ENCODE measurements around the gene MID1.
"Not testable (repeated sequence)": the region's sequence is repeated elsewhere in the genome, so short reads cannot be mapped to it uniquely, and the experiment has no call there.

MID1 gene

DNA sequence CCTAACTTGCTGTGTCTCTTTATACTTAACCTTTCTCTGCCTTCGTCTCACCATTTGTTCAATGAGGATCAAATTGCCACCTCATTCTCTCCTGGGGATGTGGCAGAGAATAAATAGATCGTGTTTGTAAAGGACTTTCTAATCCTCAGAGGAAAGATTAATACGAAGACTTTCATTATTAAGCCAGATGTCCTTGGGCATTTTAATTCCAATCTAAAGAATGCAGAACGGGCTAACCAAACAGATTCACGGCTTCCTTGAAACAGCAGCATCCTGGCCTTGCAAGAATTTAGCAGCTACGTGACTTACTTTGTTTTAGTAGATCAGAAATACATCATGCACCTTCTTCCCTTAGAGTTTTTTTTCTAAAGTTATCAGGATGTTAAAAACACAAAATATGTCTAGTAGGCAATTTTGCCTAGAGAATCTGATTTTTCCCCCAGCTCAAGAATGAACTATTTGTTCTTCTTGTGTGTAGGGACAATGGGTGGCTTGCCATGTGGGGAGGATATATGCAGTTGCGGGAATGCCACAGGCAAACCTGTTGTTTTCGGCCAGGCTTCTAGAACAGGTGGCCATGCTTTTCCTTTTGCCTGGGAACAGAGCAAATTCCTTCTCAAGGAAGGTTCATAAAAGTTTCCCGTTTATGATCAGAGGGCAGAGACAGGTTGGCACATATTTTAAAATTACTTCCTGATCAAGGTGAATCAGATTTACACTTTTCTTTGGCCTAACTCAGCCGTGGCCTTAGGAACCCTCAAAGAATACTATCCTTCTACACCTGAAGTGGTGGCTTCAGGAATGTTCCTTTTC is 3.0 kb downstream of the MID1 start:
- no peak for DNase-seq (ENCODE audit: low spot score)

DNA sequence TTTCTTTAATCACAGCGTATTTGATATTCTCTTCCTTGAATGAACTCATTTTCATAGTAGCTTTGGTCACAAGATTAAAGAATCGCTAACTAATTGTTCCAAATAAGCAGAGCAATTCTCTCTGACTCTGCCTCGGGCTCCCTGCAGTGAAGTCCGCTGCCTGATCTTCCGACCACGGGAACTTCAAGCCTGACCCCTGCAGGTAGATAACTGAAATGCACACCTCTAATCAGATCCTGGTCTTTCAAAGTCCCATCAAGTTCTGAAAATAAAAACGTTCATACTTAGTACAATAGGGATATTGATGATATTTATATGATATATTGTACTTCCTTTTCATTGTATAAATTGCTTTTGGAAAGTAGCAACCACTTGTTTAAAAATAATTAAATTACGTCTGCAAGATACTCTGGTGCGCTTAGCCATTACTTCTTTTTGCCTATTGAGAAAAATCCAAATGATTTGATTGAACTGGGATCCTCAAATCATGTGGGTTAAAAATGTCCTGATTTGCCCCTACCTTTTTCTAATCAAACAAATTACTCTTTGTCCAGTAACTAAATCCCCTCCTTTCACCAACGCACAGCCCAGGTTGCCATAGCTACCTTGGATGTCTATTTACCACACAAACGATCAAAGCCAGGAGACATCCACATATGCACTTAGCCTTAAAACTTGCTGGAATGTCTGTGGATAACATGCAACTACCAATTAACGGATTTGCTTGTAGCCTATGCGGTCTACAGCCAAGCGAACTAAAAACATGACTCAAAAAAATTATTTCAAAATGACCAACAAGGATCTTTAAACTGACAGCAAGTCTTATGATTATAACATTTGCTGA is 4.2 kb downstream of the MID1 start:
- DNase-seq (ENCODE audit: low spot score) = peak; percentile 25

DNA sequence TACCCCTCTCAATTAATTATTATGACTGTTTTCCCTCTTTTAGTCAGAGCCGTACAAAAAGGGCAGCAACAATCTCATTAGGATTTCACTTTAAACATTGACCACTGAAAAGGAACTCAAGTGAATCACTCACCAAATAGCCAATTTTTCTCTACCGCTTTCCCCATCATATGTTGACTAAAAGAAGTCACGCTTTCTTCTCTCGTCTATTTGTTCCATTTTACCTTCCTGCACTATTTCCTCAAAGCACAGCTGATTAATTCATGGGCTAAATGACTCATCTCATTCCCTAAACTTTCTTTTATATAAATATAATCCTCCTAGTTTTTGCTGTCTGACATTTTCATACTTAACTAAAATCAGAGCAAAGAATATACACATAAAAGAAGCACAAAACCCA is 8.2 kb downstream of the MID1 start:
- DNase-seq (ENCODE audit: low spot score) = no peak

DNA sequence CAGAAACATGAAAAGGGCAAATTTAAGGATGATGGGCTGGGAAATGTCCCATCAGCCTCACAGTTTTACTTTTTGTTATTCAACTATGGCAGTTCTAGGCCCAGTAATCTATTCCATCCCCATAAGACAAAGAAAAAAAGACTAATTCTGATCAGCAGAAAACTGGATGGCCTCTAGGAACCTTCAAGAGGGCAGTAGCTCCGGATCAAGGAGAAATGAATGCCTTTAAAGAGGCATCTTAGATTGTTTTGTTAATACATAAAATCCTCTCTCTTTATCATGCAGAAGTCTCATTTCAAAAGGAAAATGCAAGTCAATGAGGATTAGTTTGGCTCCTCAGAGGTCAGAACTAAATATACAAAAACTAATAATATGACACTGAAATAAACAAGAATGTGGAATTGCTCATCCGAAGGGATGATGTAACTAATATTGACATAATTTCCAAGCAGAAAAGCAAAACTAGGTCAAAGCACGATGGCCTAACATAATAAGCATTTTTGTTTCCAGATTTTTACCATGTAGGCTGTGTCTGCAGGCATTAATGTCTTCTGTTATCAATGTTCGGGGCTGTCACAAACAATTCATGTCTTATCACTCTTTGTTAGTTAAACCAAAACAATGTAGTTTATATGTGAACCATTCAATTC is 8.8 kb downstream of the MID1 start:
- DNase-seq (ENCODE audit: low spot score) = no peak

DNA sequence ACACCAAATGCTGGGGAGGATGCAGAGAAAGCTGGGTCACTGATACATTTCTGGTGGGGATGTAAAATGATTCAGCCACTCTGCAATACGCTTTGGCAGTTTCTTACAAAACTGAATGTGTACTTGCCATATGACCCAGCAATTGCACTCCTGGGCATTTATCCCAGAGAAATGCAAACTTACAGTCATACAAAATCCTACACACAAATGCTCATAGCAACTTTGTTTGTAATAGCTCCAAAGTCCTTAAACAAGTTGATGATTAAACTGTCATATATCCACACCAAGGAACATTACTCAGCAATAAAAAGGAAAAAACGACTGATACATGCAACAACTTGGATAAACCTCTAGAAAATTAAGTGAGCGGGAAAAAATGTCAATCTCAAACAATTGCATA is 12.3 kb downstream of the MID1 start:
- DNase-seq (ENCODE audit: low spot score) = no peak

DNA sequence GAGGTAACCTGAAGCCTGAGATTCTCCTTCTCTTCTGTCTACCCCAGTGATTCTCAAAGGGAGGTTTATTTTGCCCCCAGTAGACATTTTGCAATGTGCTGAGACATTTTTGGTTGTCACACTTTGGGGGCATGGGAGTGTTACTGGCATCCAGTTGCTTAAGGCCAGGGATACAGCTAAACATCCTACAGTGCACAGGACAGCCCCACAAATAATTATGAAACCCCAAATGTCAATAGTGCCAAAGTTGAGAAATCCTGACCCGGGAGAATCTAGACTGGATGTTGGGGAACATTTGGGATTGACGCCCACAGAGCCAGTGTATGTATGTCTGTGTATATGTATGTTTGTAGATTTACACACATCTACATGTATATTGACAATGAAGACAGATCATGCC is 13.2 kb downstream of the MID1 start:
- no peak for DNase-seq (ENCODE audit: low spot score)

DNA sequence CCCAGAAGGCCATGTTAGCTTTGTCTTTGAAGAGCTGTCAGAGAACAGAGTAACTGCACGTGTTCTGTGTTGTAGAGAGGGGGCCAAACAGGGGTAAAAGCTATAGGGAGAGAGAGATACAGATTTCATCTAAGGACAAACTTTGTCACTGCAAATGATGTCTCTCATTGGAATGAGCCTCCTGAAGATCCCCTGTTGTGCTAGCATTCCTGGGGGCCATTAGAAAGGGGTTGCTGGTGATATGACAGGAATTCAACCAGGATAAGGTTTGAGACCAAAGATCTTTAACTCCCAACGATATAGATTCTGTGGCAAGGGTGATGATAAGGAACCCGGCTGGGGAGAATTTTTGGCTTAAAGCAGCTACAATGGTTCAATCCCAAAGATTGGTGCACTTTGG is 16.8 kb downstream of the MID1 start:
- DNase-seq (ENCODE audit: low spot score) = no peak

DNA sequence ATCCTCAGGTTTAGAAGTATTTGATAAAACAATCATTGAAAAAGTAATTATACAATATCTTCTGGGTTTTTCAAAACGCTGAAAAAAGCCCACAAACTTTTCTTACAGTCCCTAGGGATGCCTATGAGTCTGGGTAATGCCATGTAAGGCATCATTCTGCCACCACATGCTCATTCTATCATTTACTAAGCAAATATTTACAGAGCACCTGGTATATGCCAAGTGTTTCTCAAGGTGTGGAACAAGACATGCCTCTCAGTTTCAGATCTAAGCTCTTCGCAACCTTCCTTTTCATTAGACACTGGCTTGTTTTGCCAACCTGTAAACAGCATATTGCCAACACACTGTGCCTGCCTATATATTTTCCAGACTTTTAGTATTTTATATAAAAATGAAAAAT is 17.7 kb downstream of the MID1 start:
- no peak for DNase-seq (ENCODE audit: low spot score)

DNA sequence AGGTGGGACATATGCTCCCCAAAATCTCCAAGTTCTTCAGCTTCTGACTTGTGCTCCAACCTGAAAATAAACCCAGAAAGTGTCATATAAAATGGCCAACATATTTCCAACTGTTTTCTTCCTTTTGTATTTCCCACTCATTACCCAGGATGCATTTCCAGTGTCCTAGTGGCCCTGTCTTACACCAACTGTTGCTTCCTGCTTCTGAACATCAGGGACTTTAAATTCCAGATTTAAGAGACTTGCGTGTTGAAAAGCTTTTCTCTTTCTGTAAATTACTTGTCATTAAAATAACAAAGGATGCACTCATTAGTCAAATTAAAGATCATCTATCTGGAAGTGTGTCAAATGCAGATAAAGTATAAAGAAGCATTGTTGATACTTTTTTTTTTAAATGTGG is 19.9 kb downstream of the MID1 start:
- no peak for DNase-seq (ENCODE audit: low spot score)

DNA sequence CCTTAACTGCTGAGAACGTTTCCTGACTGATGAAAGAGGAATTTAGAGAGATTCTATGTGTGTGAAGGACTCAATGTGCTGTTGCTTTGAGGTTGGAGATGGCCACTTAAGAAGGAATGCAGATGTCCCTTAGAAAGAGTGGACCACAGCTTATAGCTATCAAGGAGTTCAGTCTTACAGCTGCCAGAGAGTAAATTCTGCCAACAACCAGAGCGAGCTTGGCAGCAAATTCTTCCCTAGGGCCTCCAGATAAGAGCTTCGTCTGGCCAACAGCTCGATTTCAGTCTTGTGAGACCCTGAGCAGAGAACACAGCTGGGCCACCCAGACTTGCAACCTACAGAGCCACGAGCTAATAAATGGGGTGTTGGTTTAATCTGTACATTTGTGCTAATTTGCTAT is 21.8 kb downstream of the MID1 start:
- no peak for DNase-seq (ENCODE audit: low spot score)

DNA sequence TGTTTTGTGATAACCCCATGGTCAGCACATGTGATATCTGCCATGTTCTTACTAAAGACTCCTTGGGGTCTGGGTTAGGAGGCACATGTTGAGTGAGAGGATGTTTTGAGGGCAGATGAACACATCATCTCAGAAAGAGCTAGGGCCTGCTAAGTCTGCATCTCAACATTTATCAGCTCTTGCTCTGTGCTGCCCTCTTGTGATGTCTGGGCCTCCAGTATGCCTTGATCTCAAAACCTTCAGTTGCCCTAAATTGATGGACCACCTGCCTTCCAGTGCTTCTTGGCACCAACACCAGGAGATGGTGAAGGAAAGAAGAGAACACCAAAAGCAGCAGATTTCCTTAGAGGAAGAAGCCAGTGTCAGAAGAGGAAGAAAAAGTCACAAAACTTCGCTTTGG is 22.5 kb downstream of the MID1 start:
- DNase-seq (ENCODE audit: low spot score) = peak; percentile 25

DNA sequence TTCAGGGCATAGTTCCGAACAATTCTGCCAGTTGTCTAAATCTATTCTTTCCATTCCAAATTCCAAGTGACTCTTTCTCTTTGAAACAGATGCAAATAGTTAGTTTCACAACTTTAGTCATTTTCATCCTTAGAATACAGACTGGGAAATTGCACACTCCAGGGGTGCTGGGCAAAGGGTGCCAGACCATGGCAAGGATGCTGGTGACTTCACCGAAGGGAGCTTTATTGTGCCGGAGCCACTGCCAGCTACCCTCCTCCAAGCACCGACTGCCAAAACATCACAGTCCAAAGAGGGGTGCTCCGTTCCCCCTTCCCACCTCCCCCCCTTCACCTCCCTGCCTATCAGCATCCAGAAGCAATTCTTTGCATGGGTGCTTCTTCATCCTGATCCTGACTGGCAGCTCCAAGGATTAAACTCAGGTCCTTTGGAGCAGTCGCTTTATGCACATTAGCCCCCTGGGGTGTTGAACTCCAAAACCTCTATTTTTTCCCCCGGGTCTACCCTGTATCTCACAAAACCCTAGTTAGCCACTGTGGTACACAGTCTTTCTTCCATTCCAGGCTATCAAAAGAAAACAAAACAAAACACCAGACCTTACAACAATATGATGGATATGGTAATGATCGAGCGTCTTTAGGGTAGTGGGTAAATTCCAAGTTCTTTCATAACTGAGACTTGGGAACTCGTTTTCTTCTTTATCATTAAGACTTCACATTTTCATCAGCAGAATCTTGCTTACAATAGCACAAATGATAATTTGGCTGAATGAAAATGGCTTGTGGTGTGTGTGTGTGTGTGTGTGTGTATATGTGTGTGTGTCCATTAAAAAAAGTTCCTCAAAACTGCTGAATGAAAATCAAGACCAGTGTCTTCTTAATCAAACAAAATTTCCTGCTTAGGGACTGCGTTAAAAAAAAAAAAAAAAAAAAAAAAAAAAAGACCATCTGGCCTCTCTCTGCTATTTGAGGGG is 28.7 kb downstream of the MID1 start:
- DNase-seq (ENCODE audit: low spot score) = no peak

DNA sequence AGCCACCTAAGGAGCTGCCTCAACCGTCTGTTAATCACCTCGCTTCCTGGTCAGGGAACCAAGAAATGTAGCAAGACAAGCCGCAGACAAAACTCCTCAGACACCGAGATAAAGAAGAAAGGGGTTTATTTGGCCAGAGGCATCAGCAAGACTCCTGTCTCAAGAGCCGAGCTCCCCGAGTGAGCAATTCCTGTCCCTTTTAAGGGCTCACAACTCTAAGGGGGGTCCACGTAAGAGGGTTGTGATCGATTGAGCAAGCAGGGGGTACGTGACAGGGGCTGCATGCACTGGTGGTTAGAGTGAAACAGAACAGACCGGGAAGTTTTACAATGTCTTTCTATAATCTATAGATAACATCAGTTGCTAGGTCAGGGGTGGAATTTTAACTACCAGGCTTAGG is 30.6 kb downstream of the MID1 start:
- DNase-seq (ENCODE audit: low spot score) = peak; percentile 51

DNA sequence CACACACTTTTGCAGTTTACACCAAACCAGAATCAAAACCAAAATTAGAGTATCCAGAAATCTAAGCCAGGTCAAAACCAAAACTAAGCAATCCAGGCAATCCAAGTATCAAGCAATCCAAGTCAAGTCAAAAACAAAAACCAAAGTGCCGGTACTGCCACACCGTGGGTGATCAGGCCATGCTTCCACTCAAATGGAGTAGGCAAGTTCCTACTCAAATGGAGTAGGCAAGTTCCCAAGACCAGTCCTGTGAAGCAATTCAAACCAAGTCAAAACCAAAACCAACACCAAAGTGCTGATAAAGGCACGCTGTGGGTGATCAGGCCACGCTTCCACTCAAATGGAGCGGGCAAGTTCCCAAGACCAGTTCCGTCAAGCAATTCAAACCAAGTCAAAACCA is 31.3 kb downstream of the MID1 start:
- no peak for DNase-seq (ENCODE audit: low spot score)

DNA sequence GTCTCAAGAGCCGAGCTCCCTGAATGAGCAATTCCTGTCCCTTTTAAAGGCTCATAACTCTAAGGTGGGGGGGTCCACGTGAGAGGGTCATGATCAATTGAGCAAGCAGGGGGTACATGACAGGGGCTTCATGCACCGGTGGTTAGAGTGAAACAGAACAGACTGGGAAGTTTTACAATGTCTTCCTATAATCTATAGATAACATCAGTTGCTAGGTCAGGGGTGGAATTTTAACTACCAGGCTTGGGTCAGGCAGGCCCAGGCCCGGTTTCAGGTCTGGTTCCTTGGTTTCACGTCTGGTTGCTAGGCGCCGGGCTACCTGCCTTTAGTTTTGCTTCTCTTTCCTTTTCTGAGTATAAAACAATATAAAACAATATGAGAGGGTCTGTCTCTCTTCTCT is 35.5 kb downstream of the MID1 start:
- DNase-seq (ENCODE audit: low spot score) = not testable (repeated sequence)

DNA sequence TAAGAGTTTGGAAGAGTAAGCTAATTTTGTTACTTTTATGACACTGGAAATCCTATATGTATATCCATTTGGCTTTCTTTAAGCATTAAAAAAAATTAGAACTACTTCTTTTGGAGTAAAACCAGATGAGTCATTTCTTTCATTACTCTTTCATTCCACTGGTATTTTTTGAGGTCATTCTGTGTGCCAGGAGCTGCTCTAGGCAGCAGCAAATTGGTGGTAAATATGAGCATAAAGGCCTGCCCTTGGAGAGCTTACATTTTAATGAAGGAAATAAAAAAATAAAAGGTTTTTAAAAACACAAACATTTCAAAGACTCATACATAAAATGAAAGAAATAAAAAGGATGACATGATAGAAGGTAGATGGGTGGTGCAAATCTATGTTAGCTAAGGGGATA is 37.4 kb downstream of the MID1 start:
- no peak for DNase-seq (ENCODE audit: low spot score)

DNA sequence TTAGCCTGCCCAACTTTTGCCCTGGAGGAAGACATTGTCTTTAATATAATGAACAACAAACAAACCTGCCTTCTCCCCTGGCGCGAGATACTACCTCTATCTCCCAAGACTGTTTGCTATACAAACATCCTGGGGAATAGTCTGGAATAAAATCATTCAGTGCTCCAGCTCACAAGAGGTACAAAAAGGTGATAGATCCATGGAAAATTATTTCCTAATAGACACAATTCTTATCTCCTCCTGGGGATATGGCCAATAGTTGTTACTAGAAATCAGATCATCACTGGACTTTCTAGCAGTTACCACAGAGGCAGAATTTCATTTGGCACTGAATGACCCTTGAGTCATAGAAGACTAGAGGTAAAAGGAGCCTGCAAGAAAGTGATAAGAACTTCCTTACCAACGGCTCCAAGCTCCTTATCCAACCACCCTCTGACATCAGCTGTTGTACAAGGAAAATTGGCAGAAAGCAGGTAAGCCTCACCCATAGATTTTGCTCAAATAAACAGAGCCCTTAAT is 38.1 kb downstream of the MID1 start:
- no peak for DNase-seq (ENCODE audit: low spot score)

DNA sequence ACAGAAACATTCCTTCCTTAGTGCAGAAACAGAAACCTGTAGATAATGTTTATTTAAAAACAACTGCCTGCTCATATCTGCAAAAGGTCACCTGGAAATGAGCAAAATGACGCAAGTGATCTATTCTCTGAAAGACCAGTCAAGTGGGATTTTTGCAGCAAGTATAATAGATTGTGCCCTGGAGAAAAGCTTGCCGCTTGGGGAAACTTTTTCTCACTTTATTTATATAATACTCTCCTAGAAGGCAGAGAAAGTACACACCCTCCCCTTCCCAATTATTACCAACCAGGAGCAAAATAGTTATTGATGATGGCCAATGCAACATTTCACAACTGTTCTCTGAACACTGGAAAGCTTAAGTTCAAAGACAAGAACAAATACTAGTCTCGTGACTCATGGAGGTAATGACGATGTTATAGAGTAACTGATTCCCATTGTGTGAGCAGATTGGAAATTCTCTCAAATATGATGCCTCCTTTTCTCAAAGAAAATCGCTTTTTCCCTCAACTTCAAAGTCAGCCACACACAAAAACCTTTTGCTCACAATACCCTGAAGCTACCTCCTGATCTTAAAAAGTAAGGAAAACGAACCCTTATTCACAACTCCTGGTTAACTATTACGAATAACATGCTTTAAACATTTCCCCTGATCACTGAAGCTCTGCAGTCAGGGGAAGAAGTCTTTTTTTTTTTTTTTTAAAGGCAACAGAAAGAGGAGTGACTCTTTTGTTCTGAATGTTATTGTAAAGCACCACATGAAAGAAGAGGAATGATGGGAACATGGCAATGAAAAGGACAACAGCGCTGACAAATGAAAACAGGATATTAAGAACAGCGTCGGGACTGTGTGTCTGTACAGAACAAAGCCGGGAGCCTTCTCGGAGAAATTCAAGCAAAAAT is 41.0 kb downstream of the MID1 start:
- no peak for DNase-seq (ENCODE audit: low spot score)

DNA sequence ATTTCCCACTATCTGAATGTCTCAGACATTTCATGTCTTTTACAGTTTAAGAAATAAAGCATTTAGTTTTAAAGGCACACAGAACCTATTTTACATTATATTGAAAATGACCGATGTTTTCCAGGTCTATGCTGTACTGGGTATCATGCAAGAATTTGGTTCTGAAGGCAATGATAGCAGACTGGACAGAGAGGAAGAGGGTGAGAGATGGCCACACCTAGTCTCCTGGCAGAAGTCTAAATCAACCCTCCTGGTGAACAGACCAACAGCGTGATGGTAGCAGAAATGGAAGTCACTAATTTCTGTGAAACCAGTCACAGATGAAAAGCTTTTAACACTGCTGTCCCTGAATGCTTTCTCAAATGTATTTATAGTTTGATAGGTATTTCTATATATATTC is 41.9 kb downstream of the MID1 start:
- DNase-seq (ENCODE audit: low spot score) = no peak

DNA sequence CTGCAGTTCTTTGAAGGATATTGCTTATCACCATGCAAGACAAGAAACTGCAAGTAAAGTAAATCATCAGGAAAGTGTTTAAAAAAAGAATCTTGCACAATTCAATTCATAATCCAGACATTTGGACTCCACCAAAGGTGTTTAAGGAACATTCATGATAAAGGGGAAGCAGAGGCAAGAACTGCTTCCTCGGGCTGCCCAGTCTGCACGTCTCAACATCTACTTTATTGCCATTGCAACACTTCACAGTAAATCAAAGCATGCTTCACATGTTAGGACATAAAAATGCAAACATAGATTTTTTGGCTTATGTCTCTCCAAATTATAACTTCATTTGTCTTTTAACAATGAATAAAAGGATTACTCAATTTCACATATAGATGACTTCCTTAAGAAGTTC is 42.5 kb downstream of the MID1 start:
- no peak for DNase-seq (ENCODE audit: low spot score)

Measured in SK-N-DZ (cell line).